ENCODE results near the gene STT3A. TPM values are rescaled to one million over a fixed set of nuclear protein-coding genes. Genes with fewer than 3 reads are reported as not detected.

STT3A gene
- polyA plus RNA-seq, 1 donor (not counting 4 experiments of a cell fraction or from before 2014, with no cell fraction given), result 183 TPM

DNA sequence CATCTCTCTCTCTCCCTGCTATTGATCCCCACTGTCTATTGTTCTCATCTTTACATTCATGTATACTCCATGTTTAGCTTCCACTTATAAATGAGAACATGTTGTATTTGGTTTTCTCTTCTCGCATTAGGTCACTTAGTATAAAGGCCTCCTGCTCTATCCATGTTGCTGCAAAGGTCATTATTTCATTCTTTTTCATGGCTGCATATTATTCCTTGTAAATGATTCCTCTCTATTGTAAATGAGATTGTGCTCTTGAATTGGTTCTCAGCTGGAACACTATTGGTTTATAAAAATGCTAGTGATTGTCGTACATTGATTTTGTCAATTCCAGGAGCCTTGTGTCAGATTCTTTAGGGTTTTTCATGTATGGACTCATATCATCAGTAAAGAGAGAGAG is 74.5 kb downstream of the STT3A start:
- no peak overlapping the region for H3K4me3 ChIP-seq (ENCODE audit: control insufficient read depth in 2 of 3, extremely low read depth in 1 of 3, insufficient read depth in 2 of 3, low read depth in 1 of 3, low read length in 3 of 3)
- no peaks in the 10 kb centered on the region for H3K4me1 ChIP-seq (ENCODE audit: control insufficient read depth, extremely low read depth, insufficient read depth, low read length)
- no peaks in the 10 kb centered on the region for H3K79me2 ChIP-seq (ENCODE audit: control insufficient read depth, insufficient read depth, low read length)
- no peaks in the 10 kb centered on the region for H3K9me3 ChIP-seq (ENCODE audit: control insufficient read depth, low read depth, low read length)
- no peak for FAIRE-seq
- H2AFZ ChIP-seq (ENCODE audit: control insufficient read depth, low read length), result no peak overlapping the region
- TF ChIP-seq, protein P1, sequence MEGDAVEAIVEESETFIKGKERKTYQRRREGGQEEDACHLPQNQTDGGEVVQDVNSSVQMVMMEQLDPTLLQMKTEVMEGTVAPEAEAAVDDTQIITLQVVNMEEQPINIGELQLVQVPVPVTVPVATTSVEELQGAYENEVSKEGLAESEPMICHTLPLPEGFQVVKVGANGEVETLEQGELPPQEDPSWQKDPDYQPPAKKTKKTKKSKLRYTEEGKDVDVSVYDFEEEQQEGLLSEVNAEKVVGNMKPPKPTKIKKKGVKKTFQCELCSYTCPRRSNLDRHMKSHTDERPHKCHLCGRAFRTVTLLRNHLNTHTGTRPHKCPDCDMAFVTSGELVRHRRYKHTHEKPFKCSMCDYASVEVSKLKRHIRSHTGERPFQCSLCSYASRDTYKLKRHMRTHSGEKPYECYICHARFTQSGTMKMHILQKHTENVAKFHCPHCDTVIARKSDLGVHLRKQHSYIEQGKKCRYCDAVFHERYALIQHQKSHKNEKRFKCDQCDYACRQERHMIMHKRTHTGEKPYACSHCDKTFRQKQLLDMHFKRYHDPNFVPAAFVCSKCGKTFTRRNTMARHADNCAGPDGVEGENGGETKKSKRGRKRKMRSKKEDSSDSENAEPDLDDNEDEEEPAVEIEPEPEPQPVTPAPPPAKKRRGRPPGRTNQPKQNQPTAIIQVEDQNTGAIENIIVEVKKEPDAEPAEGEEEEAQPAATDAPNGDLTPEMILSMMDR (optimal IDR thresholded peaks at IDR 0.05 in 1 of 3, IDR thresholded peaks at IDR 0.05 in 1 of 3, conservative IDR thresholded peaks at IDR 0.05 in 1 of 3; ENCODE audit: extremely low read depth in 1 of 3, insufficient read depth in 2 of 3, low read length in 3 of 3), result no peak
- no peak for DNase-seq (ENCODE audit: low read depth, low spot score)
- no peak overlapping the region for H3K9ac ChIP-seq (ENCODE audit: control insufficient read depth, extremely low read depth, insufficient read depth, low read length)
- H4K20me1 ChIP-seq (ENCODE audit: control insufficient read depth, extremely low read depth, insufficient read depth, low read length), result no peaks in the 10 kb centered on the region
- H3K9me1 ChIP-seq (ENCODE audit: control insufficient read depth, extremely low read depth, insufficient read depth, low read length), result no peaks in the 10 kb centered on the region
- peaks cover 0 to 4% of the 10 kb centered on the region in 2 experiments for H3K36me3 ChIP-seq (ENCODE audit: control insufficient read depth in 2 of 2, extremely low read depth in 1 of 2, insufficient read depth in 2 of 2, low read length in 2 of 2)
- H3K27ac ChIP-seq (ENCODE audit: control insufficient read depth, insufficient read depth, low read length), result no peak overlapping the region
- dilution Hi-C loops (cut with MboI; ENCODE audit: extremely low pct_ligation_motif_present, low sequenced_read_pairs), result no loop called here
- H3K27me3 ChIP-seq (ENCODE audit: control insufficient read depth, extremely low read depth, insufficient read depth, low read length), result no peaks in the 10 kb centered on the region
- no peak overlapping the region for H3K4me2 ChIP-seq (ENCODE audit: control insufficient read depth, extremely low read depth, insufficient read depth, low read depth, low read length)

DNA sequence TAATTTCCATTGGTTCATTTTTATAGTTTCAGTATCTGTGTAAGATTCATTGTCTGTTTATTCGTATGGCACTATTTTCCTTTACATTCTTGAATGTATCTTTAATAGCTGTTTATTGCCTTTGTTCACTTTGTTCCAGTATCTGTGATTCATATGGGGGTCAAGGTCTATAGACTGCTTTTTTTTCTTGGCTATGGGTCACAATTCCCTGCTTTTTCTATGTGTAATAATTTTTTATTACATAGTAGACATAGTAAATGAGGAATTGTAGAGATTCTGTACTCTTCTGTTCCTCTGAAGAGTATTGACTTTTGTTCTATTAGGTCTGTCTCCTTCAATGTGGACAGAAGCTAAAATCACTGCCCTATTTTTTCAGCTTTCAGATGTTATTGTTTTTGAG is 77.5 kb downstream of the STT3A start:
- Histone ChIP-seq H4K20me1 (ENCODE audit: control insufficient read depth, extremely low read depth, insufficient read depth, low read length) (no peaks in the 10 kb centered on the region), H3K4me2 (ENCODE audit: control insufficient read depth, extremely low read depth, insufficient read depth, low read depth, low read length) (no peak overlapping the region), H3K4me1 (ENCODE audit: control insufficient read depth, extremely low read depth, insufficient read depth, low read length) (no peaks in the 10 kb centered on the region), H3K9ac (ENCODE audit: control insufficient read depth, extremely low read depth, insufficient read depth, low read length) (no peak overlapping the region), H3K27ac (ENCODE audit: control insufficient read depth, insufficient read depth, low read length) (no peak overlapping the region), H3K4me3 (ENCODE audit: control insufficient read depth in 2 of 3, extremely low read depth in 1 of 3, insufficient read depth in 2 of 3, low read depth in 1 of 3, low read length in 3 of 3) (no peak overlapping the region), H3K9me1 (ENCODE audit: control insufficient read depth, extremely low read depth, insufficient read depth, low read length) (no peaks in the 10 kb centered on the region), H3K79me2 (ENCODE audit: control insufficient read depth, insufficient read depth, low read length) (no peaks in the 10 kb centered on the region), H3K27me3 (ENCODE audit: control insufficient read depth, extremely low read depth, insufficient read depth, low read length) (no peaks in the 10 kb centered on the region), H3K9me3 (ENCODE audit: control insufficient read depth, low read depth, low read length) (no peaks in the 10 kb centered on the region), H2AFZ (ENCODE audit: control insufficient read depth, low read length) (no peak overlapping the region), H3K36me3 (ENCODE audit: control insufficient read depth in 2 of 2, extremely low read depth in 1 of 2, insufficient read depth in 2 of 2, low read length in 2 of 2) (peaks cover 0 to 4% of the 10 kb centered on the region in 2 experiments)
- FAIRE-seq (no peak), DNase-seq (ENCODE audit: low read depth, low spot score) (no peak)
- TF ChIP-seq, protein P1 (optimal IDR thresholded peaks at IDR 0.05 in 1 of 3, IDR thresholded peaks at IDR 0.05 in 1 of 3, conservative IDR thresholded peaks at IDR 0.05 in 1 of 3; ENCODE audit: extremely low read depth in 1 of 3, insufficient read depth in 2 of 3, low read length in 3 of 3), result no peak
- TF ChIP-seq EZH2 (IDR thresholded peaks at IDR 0.05; ENCODE audit: low read length), result no peak
- dilution Hi-C loops (cut with MboI; ENCODE audit: extremely low pct_ligation_motif_present, low sequenced_read_pairs), result no loop called here
